SK-N-MC (cell line): ENCODE measurements around the gene PDCL2.

Experiments
- DNase-seq: peaks from one replicate; pipeline ENCODE4 v3.0.0-alpha.2; 2011; ENCODE audit warnings: low read depth, low spot score
- H3K27ac ChIP-seq: fragments of 200-600 bp; sonication (generic); 2 replicates; pipeline ENCODE4 v1.5.1; 2016; ENCODE audit warnings: mixed run types
- H3K36me3 ChIP-seq: fragments of 200-600 bp; sonication (generic); 2 replicates; pipeline ENCODE4 v1.6.1; 2017; ENCODE audit warnings: antibody characterized with exemption, low read length, mixed read lengths; ENCODE audit not compliant: insufficient read depth
- H3K4me3 ChIP-seq: fragments of 200-600 bp; sonication (generic); 2 replicates; pipeline ENCODE4 v1.5.1; 2016
- H3K9ac ChIP-seq: fragments of 200-600 bp; sonication (generic); 2 replicates; pipeline ENCODE4 v1.8.0; 2017; ENCODE audit warnings: mixed run types, mixed read lengths; ENCODE audit not compliant: insufficient read length
- H3K9me3 ChIP-seq: fragments of 200-600 bp; sonication (generic); 2 replicates; pipeline ENCODE4 v1.6.1; 2017; ENCODE audit warnings: low read depth, mild to moderate bottlenecking, antibody characterized with exemption, low read length, moderate library complexity, mixed read lengths
- EZH2 ChIP-seq: fragments of 200-600 bp; sonication (generic); IDR thresholded peaks from one replicate; pipeline ENCODE4 v1.6.1; 2017; ENCODE audit warnings: antibody characterized with exemption
- FOXP2 ChIP-seq: optimal IDR thresholded peaks from 2 replicates; pipeline ENCODE3; 2011; ENCODE audit warnings: mild to moderate bottlenecking, moderate library complexity; ENCODE audit not compliant: insufficient read depth; ENCODE audit errors: extremely low read length, control extremely low read depth
- POLR2AphosphoS5 ChIP-seq: IDR thresholded peaks from 2 replicates; pipeline ENCODE4 v1.6.1; 2012; ENCODE audit warnings: mild to moderate bottlenecking, low read depth, low read length, borderline replicate concordance

The PDCL2 gene

DNA sequence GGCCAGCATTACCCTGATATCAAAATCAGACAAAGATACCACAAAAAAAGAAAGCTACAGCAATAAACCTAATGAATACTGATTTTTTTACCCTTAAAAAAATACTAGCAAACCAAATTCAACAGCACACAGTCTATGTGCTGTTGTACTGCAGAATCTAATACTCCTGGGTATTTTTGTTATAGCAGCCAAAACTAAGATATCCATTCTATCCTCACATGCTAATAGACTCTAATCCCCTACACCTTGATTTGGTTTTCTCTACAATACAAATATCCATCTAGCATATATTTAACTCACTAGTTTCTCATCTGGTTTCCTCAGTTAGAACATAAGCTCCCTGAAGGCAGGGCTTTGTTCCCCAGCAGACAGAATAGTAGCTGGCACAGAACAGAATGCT lies 57.7 kb downstream of the PDCL2 start:
- H3K9ac ChIP-seq = no peak overlapping the region
- no peak for TF ChIP-seq EZH2
- no peak for TF ChIP-seq FOXP2
- TF ChIP-seq POLR2AphosphoS5 = no peak
- H3K4me3 ChIP-seq = no peak overlapping the region
- no peak for DNase-seq
- peaks cover 20% of the 10 kb centered on the region for H3K36me3 ChIP-seq
- H3K9me3 ChIP-seq = peaks cover 10% of the 10 kb centered on the region; the same call in 1 of the 2 replicates
- no peak overlapping the region for H3K27ac ChIP-seq

DNA sequence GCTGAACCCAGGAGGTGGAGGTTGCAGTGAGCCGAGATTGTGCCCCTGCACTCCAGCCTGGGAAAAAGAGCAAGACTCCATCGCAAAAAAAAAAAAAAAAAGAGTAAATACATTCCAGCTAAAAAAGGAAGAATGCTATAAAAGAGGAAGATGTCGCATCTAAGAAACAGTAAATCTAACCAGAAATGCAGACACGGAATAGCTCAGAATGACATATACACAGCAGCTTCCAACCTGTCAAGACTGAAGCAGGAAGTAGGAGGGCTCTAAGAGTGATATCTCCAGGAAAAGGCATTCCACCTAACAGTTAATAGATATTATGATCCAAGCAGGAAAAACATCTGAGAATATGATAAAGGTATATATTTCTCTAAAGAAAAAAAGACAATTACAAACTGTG lies 61.4 kb downstream of the PDCL2 start:
- no peak for DNase-seq
- no peak overlapping the region for H3K27ac ChIP-seq
- no peak for TF ChIP-seq EZH2
- no peak for TF ChIP-seq FOXP2
- TF ChIP-seq POLR2AphosphoS5 = no peak
- peaks cover 10% of the 10 kb centered on the region; the same call in 1 of the 2 replicates for H3K9me3 ChIP-seq
- H3K4me3 ChIP-seq = no peak overlapping the region
- H3K36me3 ChIP-seq = peaks cover 11% of the 10 kb centered on the region
- H3K9ac ChIP-seq = no peak overlapping the region

DNA sequence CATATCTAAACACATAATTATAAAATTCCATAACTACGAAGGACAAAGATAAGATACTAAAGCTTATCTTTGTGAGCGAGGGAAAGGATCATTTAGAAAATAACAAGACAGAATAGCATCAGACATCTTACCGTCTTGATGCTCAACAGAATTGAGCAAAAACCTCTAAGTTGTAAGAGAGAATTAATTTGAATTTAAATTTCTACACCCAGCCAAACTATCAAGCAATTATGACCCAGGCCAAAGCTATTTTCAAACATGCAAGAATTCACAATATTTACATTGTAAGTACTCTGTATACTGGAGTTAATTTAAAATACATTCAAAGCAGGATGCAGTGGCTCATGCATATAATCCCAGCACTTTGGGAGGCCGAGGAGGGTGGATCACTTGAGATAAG lies 61.9 kb downstream of the PDCL2 start:
- DNase-seq = no peak
- peaks cover 10% of the 10 kb centered on the region; the same call in 1 of the 2 replicates for H3K9me3 ChIP-seq
- H3K27ac ChIP-seq = no peak overlapping the region
- TF ChIP-seq POLR2AphosphoS5 = no peak
- no peak for TF ChIP-seq EZH2
- TF ChIP-seq FOXP2 = no peak
- H3K36me3 ChIP-seq = peaks cover 11% of the 10 kb centered on the region
- H3K9ac ChIP-seq = no peak overlapping the region
- no peak overlapping the region for H3K4me3 ChIP-seq

DNA sequence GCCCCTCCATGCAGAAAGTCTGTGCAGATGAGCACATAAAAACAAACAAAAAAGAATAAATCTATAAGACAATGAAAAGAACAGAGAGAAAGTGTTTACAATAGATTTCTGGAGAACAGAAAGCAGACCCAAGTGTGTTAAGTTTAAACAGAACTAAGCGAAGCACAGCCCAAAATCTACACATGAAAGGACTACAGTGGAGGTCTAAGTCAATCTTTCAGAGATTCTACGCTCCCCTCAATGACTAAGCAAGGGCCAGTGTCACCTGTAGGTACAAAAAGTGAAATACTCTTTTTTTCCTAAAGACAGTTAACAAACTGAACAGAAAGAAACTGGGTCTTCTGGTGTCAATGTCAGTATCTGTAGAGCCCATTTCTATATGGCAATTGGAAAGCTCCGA lies 63.6 kb downstream of the PDCL2 start:
- TF ChIP-seq POLR2AphosphoS5 (no peak), EZH2 (no peak)
- DNase-seq = no peak
- Histone ChIP-seq H3K4me3 (no peak overlapping the region), H3K9ac (no peak overlapping the region), H3K9me3 (peaks cover 4% of the 10 kb centered on the region; the same call in 1 of the 2 replicates), H3K36me3 (peaks cover 3% of the 10 kb centered on the region; the same call in 1 of the 2 replicates), H3K27ac (no peak overlapping the region)

DNA sequence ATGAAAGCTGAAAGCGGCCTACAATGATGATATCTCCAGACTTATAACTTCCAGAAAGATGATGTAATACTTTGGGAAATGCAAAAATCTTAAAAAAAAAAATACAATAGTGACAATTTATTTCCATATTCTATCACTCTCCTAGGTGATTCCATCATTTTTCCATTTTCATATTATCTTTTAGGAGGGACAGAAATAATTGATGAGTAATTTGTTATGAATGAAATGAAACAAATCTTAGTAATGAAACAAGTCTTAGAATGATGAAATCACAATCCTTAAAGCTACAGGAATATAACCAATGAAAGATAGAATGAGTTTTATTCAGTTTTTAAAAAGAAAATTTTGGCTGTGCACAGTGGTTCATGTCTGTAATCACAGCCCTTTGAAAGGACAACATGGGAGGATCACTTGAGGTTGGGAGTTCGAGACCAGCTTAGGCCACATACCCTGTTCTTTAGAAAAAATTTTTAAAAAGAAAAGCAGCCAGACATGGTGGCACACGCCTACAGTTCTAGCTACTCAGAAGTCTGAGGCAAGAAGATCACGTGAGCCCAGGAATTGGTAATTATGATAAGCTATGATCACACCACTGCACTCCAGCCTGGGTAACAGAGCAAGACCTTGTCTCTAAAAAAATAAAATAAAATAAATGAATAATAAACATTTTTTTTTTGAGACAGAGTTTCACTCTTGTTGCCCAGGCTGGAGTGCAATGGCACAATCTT lies 67.0 kb downstream of the PDCL2 start:
- no peak for DNase-seq
- Histone ChIP-seq H3K4me3 (no peak overlapping the region), H3K27ac (peak overlapping the region; percentile 6; the same call in 1 of the 2 replicates), H3K9me3 (no peaks in the 10 kb centered on the region), H3K36me3 (no peaks in the 10 kb centered on the region), H3K9ac (no peak overlapping the region)
- TF ChIP-seq EZH2 = no peak
- TF ChIP-seq FOXP2 = no peak
- no peak for TF ChIP-seq POLR2AphosphoS5

DNA sequence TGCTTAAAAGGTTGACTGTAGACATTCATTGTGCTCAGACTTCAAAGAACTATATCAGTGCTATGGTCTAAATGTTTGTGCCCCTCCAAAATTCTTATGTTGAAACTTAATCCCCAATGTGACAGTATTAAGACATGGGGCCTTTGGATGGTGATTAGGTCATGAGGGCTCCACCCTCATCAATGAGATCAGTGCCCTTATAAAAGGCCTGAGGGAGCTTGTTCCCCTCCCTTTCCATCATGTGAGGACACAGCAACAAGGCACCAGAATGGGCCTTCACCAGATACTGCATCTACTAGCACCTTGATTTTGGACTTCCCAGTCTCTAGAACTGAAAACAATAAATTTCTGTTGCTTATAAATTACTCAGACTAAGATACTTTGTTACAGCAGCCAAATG lies 73.6 kb downstream of the PDCL2 start:
- H3K9me3 ChIP-seq = no peaks in the 10 kb centered on the region
- TF ChIP-seq POLR2AphosphoS5 (no peak), FOXP2 (no peak), EZH2 (no peak)
- no peak overlapping the region for H3K4me3 ChIP-seq
- H3K36me3 ChIP-seq = no peaks in the 10 kb centered on the region
- no peak for DNase-seq
- no peak overlapping the region for H3K27ac ChIP-seq
- no peak overlapping the region for H3K9ac ChIP-seq

DNA sequence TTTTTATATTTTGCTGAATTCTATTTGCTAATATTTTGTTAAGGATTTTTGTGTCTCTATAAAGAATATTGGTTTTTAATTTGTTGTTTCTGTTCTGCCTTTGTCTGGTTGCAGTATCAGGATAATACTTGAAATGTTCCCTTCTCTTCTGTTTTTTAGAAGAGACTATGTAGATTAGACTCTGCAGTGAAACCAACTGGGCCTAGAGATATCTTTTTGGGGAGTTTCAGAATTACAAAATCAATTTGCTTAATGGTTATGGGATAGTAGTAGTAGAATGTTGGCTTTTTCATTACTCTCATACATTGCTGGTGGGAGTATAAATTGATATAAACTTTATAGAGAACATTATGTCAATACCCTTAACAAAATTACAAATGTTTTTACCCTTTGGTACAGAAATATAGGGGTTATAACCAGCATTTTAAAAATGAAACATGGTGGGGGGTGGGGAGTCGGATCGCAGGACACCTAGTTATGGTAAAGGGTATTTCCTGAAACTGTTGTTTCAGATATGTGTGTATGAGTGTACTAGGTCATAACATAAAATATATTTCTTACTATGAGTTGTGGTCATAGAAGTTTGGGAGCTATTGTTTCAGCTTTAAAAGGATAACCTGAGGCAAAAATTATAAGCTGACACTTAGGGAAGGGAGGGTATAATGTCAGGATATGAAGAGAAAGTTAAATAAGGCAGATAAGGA lies 74.4 kb downstream of the PDCL2 start:
- TF ChIP-seq FOXP2 (no peak), POLR2AphosphoS5 (no peak), EZH2 (no peak)
- Histone ChIP-seq H3K27ac (no peak overlapping the region), H3K36me3 (no peaks in the 10 kb centered on the region), H3K9me3 (no peaks in the 10 kb centered on the region), H3K4me3 (no peak overlapping the region), H3K9ac (no peak overlapping the region)
- no peak for DNase-seq

DNA sequence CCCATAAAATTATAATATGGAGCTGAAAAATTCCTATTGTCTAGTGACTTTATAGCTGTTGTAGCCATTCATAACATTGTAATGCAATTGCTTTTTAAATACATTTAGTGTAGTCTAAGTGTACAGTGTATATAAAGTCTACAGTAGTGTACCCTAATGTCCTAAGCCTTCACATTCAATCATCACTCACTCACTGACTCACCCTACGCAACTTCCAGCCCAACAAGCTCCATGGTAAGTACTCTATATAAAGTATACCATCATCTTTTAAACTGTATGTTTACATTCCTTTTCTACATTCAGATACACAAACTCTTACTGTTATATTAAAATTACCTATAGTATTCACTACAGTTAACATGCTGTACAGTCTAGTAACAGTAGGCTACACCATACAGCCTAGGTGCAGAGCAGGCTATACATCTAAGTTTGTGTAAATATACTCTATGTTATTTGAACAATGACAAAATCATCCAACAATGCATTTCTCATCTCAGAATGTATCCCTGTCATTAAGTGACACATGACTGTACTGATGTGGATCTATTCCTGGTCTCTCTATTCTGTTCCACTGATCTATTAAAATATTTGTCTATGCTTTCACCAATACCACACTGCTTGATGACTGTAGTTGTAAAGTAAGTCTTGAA lies 79.0 kb downstream of the PDCL2 start:
- H3K36me3 ChIP-seq = no peaks in the 10 kb centered on the region
- no peak for TF ChIP-seq FOXP2
- no peak for TF ChIP-seq POLR2AphosphoS5
- no peak for TF ChIP-seq EZH2
- H3K9ac ChIP-seq = no peak overlapping the region
- H3K4me3 ChIP-seq = no peak overlapping the region
- no peak for DNase-seq
- no peaks in the 10 kb centered on the region for H3K9me3 ChIP-seq
- H3K27ac ChIP-seq = no peak overlapping the region

DNA sequence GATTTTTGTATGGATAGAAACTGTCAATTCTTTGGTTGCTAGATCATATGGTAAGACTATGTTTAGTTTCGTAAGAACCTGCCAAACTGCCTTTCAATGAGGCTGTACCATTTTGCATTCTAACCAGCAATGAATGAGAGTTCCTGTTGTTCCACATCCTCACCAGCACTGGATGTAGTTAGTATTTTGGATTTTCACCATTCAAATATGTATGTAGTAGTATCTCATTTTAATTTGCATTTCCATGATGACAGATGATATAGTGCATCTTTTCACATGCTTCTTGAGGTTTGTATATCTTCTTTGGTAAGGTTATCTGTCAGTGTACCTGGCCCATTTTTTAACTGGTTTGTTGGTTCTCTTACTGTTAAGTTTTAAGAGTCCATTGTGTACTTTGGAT lies 80.0 kb downstream of the PDCL2 start:
- H3K9ac ChIP-seq = no peak overlapping the region
- DNase-seq = no peak
- TF ChIP-seq EZH2 = no peak
- TF ChIP-seq FOXP2 = no peak
- TF ChIP-seq POLR2AphosphoS5 = no peak
- no peak overlapping the region for H3K4me3 ChIP-seq
- H3K27ac ChIP-seq = no peak overlapping the region
- H3K36me3 ChIP-seq = no peaks in the 10 kb centered on the region
- no peaks in the 10 kb centered on the region for H3K9me3 ChIP-seq
